H7 (cell line): ENCODE results near the gene NAP1L4. TPM values are rescaled to one million over a fixed set of nuclear protein-coding genes. Genes with fewer than 3 reads are reported as not detected.
"Not testable (repeated sequence)": the region's sequence is repeated elsewhere in the genome, so short reads cannot be mapped to it uniquely, and the experiment has no call there.

Source experiments
- DNase-seq: peaks from one replicate; pipeline ENCODE4 v3.0.0; 2012
- H3K27me3 ChIP-seq: 2 replicates; pipeline ENCODE4 v1.6.0; 2011; ENCODE audit warnings: mild to moderate bottlenecking, low read length; ENCODE audit not compliant: control insufficient read depth, insufficient read depth
- H3K36me3 ChIP-seq: replicated peaks from 2 replicates; pipeline ENCODE4 v1.5.1; 2011; ENCODE audit warnings: low read length; ENCODE audit not compliant: control insufficient read depth, insufficient read depth
- H3K4me3 ChIP-seq: 2 replicates; pipeline ENCODE4 v1.5.1; 2011; ENCODE audit warnings: low read depth, mild to moderate bottlenecking, control low read depth, low read length, moderate library complexity; ENCODE audit not compliant: insufficient read depth
- total RNA-seq: library from RNA; depleted of rRNA; stranded (reverse); fragments of >200 nt; shearing (Covaris generic); gene quantifications from 2 replicates; pipeline ENCODE4 v1.2.3, GENCODE V29; 2014

NAP1L4 gene
- total RNA-seq, 1 experiment from 2014 or later: 140 TPM

GRCh38 chr11:2914455-2915195 is 77.5 kb downstream of the NAP1L4 start:
- H3K4me3 ChIP-seq: no peak overlapping the region
- H3K36me3 ChIP-seq: no peaks in the 10 kb centered on the region
- H3K27me3 ChIP-seq: no peaks in the 10 kb centered on the region
- peak; percentile 71 for DNase-seq

GRCh38 chr11:2913776-2914175 is 78.4 kb downstream of the NAP1L4 start:
- no peak for DNase-seq
- Histone ChIP-seq H3K36me3 (no peaks in the 10 kb centered on the region), H3K4me3 (no peak overlapping the region), H3K27me3 (no peaks in the 10 kb centered on the region)

GRCh38 chr11:2913019-2913431 is 79.1 kb downstream of the NAP1L4 start:
- Histone ChIP-seq H3K36me3 (no peaks in the 10 kb centered on the region), H3K4me3 (no peak overlapping the region), H3K27me3 (no peaks in the 10 kb centered on the region)
- DNase-seq: peak; percentile 82

GRCh38 chr11:2912498-2912897 is 79.6 kb downstream of the NAP1L4 start:
- DNase-seq: peak; percentile 92
- Histone ChIP-seq H3K4me3 (no peak overlapping the region), H3K27me3 (no peaks in the 10 kb centered on the region), H3K36me3 (no peaks in the 10 kb centered on the region)

- DNase-seq: no peak
- Histone ChIP-seq H3K4me3 (no peak overlapping the region), H3K27me3 (no peaks in the 10 kb centered on the region), H3K36me3 (no peaks in the 10 kb centered on the region)
Measured at GRCh38 chr11:2911785-2912391, 80.2 kb downstream of the NAP1L4 start.

- DNase-seq: peak; percentile 70
- Histone ChIP-seq H3K27me3 (no peaks in the 10 kb centered on the region), H3K4me3 (no peak overlapping the region), H3K36me3 (no peaks in the 10 kb centered on the region)
Measured at GRCh38 chr11:2911088-2911784, 80.9 kb downstream of the NAP1L4 start.

GRCh38 chr11:2910401-2910955 is 81.7 kb downstream of the NAP1L4 start:
- Histone ChIP-seq H3K4me3 (no peak overlapping the region), H3K27me3 (no peaks in the 10 kb centered on the region), H3K36me3 (no peaks in the 10 kb centered on the region)
- DNase-seq: no peak

- no peaks in the 10 kb centered on the region for H3K36me3 ChIP-seq
Measured at GRCh38 chr11:2909133-2909902, 82.8 kb downstream of the NAP1L4 start.

GRCh38 chr11:2908130-2908529 is 84.0 kb downstream of the NAP1L4 start:
- peak; percentile 61 for DNase-seq
- H3K27me3 ChIP-seq: no peaks in the 10 kb centered on the region
- H3K4me3 ChIP-seq: no peak overlapping the region
- no peaks in the 10 kb centered on the region for H3K36me3 ChIP-seq

More at GRCh38 chr11:2909133-2909902, 82.8 kb downstream of the NAP1L4 start:
- DNase-seq: peak; percentile 78
- H3K27me3 ChIP-seq: no peaks in the 10 kb centered on the region
- no peak overlapping the region for H3K4me3 ChIP-seq

GRCh38 chr11:2905299-2905698 is 86.8 kb downstream of the NAP1L4 start:
- not testable (repeated sequence) for H3K36me3 ChIP-seq, H3K4me3 ChIP-seq, H3K27me3 ChIP-seq, DNase-seq

- no peak for DNase-seq
- Histone ChIP-seq H3K27me3 (peaks cover 2% of the 10 kb centered on the region; the same call in 1 of the 2 replicates), H3K4me3 (no peak overlapping the region), H3K36me3 (no peaks in the 10 kb centered on the region)
Measured at GRCh38 chr11:2904153-2905052, 87.7 kb downstream of the NAP1L4 start.

- Histone ChIP-seq H3K4me3 (no peak overlapping the region), H3K36me3 (no peaks in the 10 kb centered on the region)
Measured at GRCh38 chr11:2903672-2904011, 88.5 kb downstream of the NAP1L4 start.

GRCh38 chr11:2902784-2903671 is 89.1 kb downstream of the NAP1L4 start:
- Histone ChIP-seq H3K27me3 (peaks cover 2% of the 10 kb centered on the region; the same call in 1 of the 2 replicates), H3K4me3 (peak overlapping the region; percentile 73), H3K36me3 (no peaks in the 10 kb centered on the region)
- DNase-seq: peak; percentile 80

More at GRCh38 chr11:2903672-2904011, 88.5 kb downstream of the NAP1L4 start:
- no peak for DNase-seq
- H3K27me3 ChIP-seq: peaks cover 2% of the 10 kb centered on the region; the same call in 1 of the 2 replicates
